GM10847 (cell line): ENCODE data around the gene NSD1.

Source experiments
- POLR2A ChIP-seq: IDR thresholded peaks from 2 replicates; pipeline ENCODE4 v1.6.1; 2011; ENCODE audit not compliant: insufficient read length; ENCODE audit errors: extremely low read depth

The NSD1 gene

GRCh38 chr5:177222269-177222668, 88.7 kb downstream of the NSD1 start:
- no peak for TF ChIP-seq POLR2A

- no peak for TF ChIP-seq POLR2A
Observed at GRCh38 chr5:177225798-177226197, 92.2 kb downstream of the NSD1 start.

GRCh38 chr5:177226860-177227259, 93.3 kb downstream of the NSD1 start:
- no peak for TF ChIP-seq POLR2A

- TF ChIP-seq POLR2A: no peak
Observed at GRCh38 chr5:177228751-177229150, 95.2 kb downstream of the NSD1 start.

GRCh38 chr5:177230660-177231059, 97.1 kb downstream of the NSD1 start:
- no peak for TF ChIP-seq POLR2A

- TF ChIP-seq POLR2A: no peak
Observed at GRCh38 chr5:177231479-177232250, 98.1 kb downstream of the NSD1 start.

GRCh38 chr5:177232358-177232757, 98.8 kb downstream of the NSD1 start:
- no peak for TF ChIP-seq POLR2A

- no peak for TF ChIP-seq POLR2A
Observed at GRCh38 chr5:177232761-177233160, 99.2 kb downstream of the NSD1 start.

- TF ChIP-seq POLR2A: no peak
Observed at GRCh38 chr5:177233206-177233605, 99.6 kb downstream of the NSD1 start.

- TF ChIP-seq POLR2A: no peak
Observed at GRCh38 chr5:177233802-177234201, 100.2 kb downstream of the NSD1 start.

GRCh38 chr5:177234841-177235240, 101.3 kb downstream of the NSD1 start:
- TF ChIP-seq POLR2A: no peak

- no peak for TF ChIP-seq POLR2A
Observed at GRCh38 chr5:177241768-177242167, 108.2 kb downstream of the NSD1 start.

- no peak for TF ChIP-seq POLR2A
Observed at GRCh38 chr5:177242304-177242703, 108.7 kb downstream of the NSD1 start.

GRCh38 chr5:177249761-177250537, 116.4 kb downstream of the NSD1 start:
- TF ChIP-seq POLR2A: no peak

- TF ChIP-seq POLR2A: no peak
Observed at GRCh38 chr5:177253252-177253651, 119.7 kb downstream of the NSD1 start.

- no peak for TF ChIP-seq POLR2A
Observed at GRCh38 chr5:177256296-177256695, 122.7 kb downstream of the NSD1 start.
